ENCODE results near the gene P2RX2.

The P2RX2 gene

DNA sequence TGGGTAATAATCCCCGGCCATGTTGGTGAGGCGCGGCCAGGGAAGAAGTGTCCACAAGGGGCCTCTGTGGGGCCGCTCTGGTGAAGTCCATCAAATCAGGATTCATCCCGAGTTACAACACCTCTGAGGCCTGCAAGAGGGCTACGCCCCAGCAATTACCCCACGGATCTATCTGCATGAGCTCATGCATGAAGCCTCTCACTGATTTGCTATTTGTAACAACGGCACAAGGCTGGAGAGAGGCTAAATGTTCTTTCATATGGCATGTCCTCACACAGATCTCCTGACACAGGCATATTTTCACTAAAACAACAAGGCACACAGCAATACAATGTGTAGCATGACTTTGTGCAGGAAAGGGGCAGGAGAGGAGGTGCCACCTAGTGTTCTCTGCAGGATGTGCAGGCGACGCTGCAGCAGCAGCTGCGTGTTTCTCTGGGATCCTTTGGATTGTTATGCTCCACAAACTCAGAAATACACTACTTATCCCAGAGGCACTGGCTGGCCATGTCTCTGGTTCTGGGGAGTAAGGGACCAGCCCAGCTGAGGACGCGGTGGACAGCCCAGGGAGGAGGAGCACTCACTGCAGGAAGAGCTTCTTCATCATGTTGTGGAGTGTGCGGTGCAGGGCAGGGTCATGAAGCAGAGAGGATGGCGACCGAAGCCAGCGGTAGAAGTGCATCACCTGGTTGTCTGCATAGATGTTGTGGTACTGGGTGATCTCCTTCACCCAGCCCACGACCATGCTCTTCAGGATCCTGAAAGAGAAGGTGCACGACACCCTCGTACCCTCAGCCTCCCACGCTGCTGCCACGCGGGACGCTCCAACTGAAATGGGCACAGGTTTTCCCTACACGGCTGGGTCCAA lies 20.2 kb downstream of the P2RX2 start:
- no peak for DNase-seq

DNA sequence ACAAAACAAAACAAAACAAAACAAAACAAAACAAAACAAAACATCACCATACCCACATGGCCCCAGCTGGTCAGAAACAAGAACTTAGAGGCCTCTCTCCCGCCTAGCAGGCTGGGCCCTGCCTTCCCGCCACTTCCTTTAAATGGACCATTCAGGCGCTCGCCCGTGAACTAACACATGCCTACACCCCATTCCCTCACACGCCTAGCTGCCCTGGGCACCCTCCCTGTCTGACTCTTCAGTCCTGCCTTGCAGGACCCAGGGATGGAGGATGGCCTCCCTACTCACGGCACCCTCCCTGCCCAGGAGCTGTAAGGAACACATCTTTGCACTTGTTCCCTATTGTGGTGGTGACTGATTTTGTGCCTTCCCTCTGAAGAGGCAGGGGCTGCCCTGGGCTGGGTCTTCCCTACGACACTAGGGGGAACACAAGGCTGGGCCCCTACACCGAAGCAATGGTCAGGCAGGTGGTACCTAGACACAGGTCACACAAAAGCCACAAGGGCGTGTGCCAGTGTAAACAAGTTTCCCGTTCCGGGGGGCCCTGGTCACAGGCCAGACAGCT lies 21.5 kb downstream of the P2RX2 start:
- no peak for DNase-seq

- no peak for DNase-seq
These were observed 22.4 kb downstream of the P2RX2 start for GRCh38 chr12:132640936-132641335.

DNA sequence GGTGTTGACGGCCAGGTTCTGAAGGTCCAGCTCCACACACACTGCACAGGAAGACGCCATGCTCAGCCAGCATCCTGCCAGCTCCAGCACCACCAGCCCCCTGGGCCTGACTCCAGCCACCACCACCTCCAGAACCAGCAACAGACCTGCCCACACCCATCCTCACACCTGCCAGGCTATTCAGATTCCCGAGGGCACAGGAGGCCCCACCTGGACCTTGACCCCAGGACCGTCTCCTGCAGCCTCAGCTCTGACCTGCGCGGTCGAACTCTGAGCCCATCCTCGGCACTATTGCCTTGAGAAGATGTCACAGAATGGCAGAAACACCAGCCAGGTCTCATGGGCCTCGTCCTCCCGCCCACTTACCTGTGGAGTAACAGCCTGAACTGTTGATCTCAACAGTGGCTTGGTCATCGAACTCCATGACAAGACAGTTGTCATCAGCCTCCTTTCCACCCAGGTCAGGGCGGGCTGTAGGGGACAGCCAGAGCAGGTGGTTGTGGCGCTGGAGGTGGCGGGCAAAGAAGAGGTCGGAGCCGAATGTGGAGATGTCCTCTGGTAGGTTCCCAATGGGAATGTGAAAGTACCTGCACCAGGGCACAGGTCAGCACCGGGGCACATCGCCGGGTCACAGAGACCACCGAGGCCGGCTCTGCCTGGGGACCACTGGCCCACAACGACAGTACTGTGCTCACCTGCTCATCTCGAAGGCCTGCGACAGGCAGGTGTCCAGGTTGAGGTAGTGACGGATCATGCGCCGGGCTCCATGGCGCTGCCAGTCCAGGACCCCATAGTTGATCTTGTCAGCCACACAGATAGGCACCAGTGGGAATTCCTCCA lies 23.5 kb downstream of the P2RX2 start:
- DNase-seq: no peak

- no peak for DNase-seq
These were observed 24.6 kb downstream of the P2RX2 start for GRCh38 chr12:132642846-132643835.

- no peak for DNase-seq
These were observed 28.3 kb downstream of the P2RX2 start for GRCh38 chr12:132646850-132647249.

- no peak for DNase-seq
These were observed 29.3 kb downstream of the P2RX2 start for GRCh38 chr12:132647858-132648257.

DNA sequence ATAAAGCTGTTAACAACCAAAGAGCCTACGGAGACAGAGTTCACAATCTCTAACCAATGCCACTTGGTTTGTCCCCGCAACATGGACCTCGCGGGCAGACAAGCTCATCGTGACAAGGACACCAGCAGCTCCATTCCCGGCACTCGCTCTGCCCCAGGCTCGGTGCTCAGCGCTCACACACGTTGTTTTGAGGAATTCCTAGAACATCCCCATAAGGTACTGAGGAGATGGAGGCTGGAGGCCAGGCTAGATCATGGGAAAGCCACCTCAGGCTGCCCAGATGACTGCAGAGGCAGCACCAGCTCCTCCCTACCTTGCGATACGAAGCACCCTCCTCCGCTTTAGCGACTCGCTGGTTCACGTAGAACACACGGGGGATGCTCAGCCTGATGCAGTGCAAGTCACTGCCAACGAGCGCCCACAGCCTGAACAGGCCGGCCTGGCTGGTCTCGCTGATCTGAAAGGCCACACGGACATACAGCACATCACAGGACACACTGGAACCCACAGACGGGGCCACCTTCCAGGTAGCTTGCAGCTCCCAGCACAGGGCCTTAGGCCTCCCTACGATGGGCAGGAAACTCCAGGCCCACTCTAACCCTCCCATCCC lies 30.1 kb downstream of the P2RX2 start:
- no peak for DNase-seq

- DNase-seq: no peak
These were observed 30.8 kb downstream of the P2RX2 start for GRCh38 chr12:132649226-132649945.

- DNase-seq: no peak
These were observed 33.0 kb downstream of the P2RX2 start for GRCh38 chr12:132651444-132652100.

GRCh38 chr12:132653567-132654290 lies 35.2 kb downstream of the P2RX2 start:
- DNase-seq: no peak

GRCh38 chr12:132657004-132657727 lies 38.6 kb downstream of the P2RX2 start:
- no peak for DNase-seq

- DNase-seq: no peak
These were observed 39.7 kb downstream of the P2RX2 start for GRCh38 chr12:132658149-132658894.

DNA sequence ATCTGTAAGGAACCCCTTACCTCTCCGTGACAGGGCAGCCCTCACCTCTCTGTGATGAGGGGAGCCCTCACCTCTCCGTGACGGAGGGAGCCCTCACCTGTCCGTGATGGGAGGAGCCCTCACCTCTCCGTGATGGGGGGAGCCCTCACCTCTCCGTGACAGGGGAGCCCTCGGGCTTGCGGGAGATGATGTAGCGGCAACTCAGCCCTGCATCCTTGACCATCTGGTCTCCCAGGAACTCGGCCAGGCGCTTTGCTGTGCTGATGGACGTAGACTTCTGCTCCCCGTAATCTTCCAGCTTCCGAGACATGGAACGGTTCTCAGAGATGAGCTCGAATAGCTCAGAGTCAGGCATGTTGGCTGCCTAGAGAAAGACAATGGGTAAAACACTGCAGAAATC lies 40.6 kb downstream of the P2RX2 start:
- no peak for DNase-seq

- DNase-seq: no peak
These were observed 41.5 kb downstream of the P2RX2 start for GRCh38 chr12:132660052-132660451.

DNA sequence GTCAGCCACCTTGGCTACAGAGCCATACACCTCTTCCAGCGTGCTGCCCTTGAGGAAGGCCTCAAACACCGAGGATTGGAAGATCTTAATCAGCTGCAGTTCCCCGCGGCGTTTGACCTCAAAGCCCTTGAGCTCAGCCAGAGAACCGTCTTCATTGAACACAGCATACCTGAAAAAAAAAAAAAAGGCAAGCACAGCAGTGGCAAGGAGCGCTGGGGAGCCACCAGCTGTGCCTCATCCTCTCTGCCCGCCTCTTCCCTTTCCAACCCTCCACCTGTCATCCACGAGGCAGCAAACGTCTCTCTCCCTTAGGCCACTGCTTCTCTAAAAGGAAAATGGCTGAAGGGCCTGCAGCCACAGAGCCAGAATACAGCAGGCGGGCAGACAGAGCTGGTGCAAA lies 42.4 kb downstream of the P2RX2 start:
- DNase-seq: no peak

- no peak for DNase-seq
These were observed 43.4 kb downstream of the P2RX2 start for GRCh38 chr12:132661972-132662371.
